ENCODE data around the gene LRSAM1. TPM values are rescaled to one million over a fixed set of nuclear protein-coding genes. Genes with fewer than 3 reads are reported as not detected.

The LRSAM1 gene
- total and polyA plus RNA-seq, 4 donors = 6.6 to 9.7 (median 7.1) TPM

DNA sequence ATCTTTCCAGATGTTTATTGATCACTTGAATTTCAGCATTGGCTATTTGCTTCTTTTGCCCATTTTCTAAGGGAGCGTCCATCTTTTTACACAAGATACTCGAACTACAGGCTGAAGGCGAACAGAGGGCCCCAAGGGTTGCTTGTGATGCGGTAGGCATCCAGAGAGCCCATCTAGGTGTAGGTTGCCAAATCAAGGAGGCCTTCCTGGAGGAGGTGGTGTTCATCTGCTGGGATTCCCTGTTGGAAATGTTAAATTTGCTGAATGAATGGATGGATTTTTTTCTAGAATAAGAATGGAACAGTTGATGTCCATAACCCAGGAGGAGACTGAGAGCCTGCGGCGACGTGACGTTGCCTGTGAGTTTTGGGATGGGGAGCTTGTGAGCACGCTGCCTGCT lies 31.4 kb downstream of the LRSAM1 start (continued):
- TF ChIP-seq, protein P1, sequence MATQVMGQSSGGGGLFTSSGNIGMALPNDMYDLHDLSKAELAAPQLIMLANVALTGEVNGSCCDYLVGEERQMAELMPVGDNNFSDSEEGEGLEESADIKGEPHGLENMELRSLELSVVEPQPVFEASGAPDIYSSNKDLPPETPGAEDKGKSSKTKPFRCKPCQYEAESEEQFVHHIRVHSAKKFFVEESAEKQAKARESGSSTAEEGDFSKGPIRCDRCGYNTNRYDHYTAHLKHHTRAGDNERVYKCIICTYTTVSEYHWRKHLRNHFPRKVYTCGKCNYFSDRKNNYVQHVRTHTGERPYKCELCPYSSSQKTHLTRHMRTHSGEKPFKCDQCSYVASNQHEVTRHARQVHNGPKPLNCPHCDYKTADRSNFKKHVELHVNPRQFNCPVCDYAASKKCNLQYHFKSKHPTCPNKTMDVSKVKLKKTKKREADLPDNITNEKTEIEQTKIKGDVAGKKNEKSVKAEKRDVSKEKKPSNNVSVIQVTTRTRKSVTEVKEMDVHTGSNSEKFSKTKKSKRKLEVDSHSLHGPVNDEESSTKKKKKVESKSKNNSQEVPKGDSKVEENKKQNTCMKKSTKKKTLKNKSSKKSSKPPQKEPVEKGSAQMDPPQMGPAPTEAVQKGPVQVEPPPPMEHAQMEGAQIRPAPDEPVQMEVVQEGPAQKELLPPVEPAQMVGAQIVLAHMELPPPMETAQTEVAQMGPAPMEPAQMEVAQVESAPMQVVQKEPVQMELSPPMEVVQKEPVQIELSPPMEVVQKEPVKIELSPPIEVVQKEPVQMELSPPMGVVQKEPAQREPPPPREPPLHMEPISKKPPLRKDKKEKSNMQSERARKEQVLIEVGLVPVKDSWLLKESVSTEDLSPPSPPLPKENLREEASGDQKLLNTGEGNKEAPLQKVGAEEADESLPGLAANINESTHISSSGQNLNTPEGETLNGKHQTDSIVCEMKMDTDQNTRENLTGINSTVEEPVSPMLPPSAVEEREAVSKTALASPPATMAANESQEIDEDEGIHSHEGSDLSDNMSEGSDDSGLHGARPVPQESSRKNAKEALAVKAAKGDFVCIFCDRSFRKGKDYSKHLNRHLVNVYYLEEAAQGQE (IDR thresholded peaks at IDR 0.05) = no peak
- no peak for TF ChIP-seq HNF4A (conservative IDR thresholded peaks at IDR 0.05)
- TF ChIP-seq TAF1 (conservative IDR thresholded peaks at IDR 0.05) = no peak
- no peak for TF ChIP-seq GABPA (IDR thresholded peaks at IDR 0.05 in 1 of 2, conservative IDR thresholded peaks at IDR 0.05 in 1 of 2)
- TF ChIP-seq CTCF (IDR thresholded peaks at IDR 0.05; ENCODE audit: low read depth, low read length, missing input control) = no peak

- no peak for DNase-seq (ENCODE audit: low spot score)
- H3K4me3 ChIP-seq (ENCODE audit: low read depth in 1 of 3, low read length in 3 of 3) = no peak overlapping the region
- TF ChIP-seq GABPA (IDR thresholded peaks at IDR 0.05 in 1 of 2, conservative IDR thresholded peaks at IDR 0.05 in 1 of 2) = no peak
- no peak for TF ChIP-seq CTCF (IDR thresholded peaks at IDR 0.05; ENCODE audit: low read depth, low read length, missing input control)
- no peak for TF ChIP-seq RAD21 (IDR thresholded peaks at IDR 0.05)
- no peak for TF ChIP-seq FOXA1 (IDR thresholded peaks at IDR 0.05)
- no peak for TF ChIP-seq YY1 (IDR thresholded peaks at IDR 0.05)
- no peak for TF ChIP-seq MAX (IDR thresholded peaks at IDR 0.05)
- TF ChIP-seq SP1 (IDR thresholded peaks at IDR 0.05) = no peak
- TF ChIP-seq ZBTB33 (IDR thresholded peaks at IDR 0.05) = no peak
- TF ChIP-seq HNF4G (IDR thresholded peaks at IDR 0.05) = no peak
- TF ChIP-seq FOXA2 (IDR thresholded peaks at IDR 0.05) = no peak
- TF ChIP-seq, protein P1 (IDR thresholded peaks at IDR 0.05) = no peak
- TF ChIP-seq TAF1 (conservative IDR thresholded peaks at IDR 0.05) = no peak
- peaks cover 8 to 57% (median 27%) of the 10 kb centered on the region in 4 donors for H3K36me3 ChIP-seq (ENCODE audit: control insufficient read depth in 4 of 4, insufficient read depth in 3 of 4, low read depth in 1 of 4, low read length in 3 of 4)
- 95% methylated on average over 11 of the region's 11 CpGs for WGBS
- H3K4me1 ChIP-seq (ENCODE audit: control insufficient read depth in 4 of 4, insufficient read depth in 4 of 4, low read length in 3 of 4) = no peaks in the 10 kb centered on the region
- no peak overlapping the region for H3K27ac ChIP-seq (ENCODE audit: low read depth in 1 of 2, low read length in 2 of 2)
- no peak overlapping the region for H3K9ac ChIP-seq (ENCODE audit: low read depth in 1 of 2, low read length in 2 of 2)
- H3K27me3 ChIP-seq (ENCODE audit: control insufficient read depth in 4 of 4, insufficient read depth in 4 of 4, low read length in 3 of 4) = no peaks in the 10 kb centered on the region
- H3K9me3 ChIP-seq (ENCODE audit: control insufficient read depth in 4 of 4, low read length in 3 of 4) = no peaks in the 10 kb centered on the region
Observed at GRCh38 chr9:127485995-127486394, 34.7 kb downstream of the LRSAM1 start.

Measured in liver (tissue), 9 donors.